GM12872 (cell line): ENCODE results near the gene MOB2.

ENCODE experiments used
- TF ChIP-seq, protein P1 (sequence below): IDR thresholded peaks from 3 replicates; pipeline ENCODE4 v1.5.1; 2011; ENCODE audit warnings: low read depth, mild to moderate bottlenecking, low read length, moderate library complexity; ENCODE audit not compliant: insufficient read depth

Gene MOB2

GRCh38 chr11:1462698-1462975 is 23.9 kb downstream of the MOB2 start:
- TF ChIP-seq, protein P1, sequence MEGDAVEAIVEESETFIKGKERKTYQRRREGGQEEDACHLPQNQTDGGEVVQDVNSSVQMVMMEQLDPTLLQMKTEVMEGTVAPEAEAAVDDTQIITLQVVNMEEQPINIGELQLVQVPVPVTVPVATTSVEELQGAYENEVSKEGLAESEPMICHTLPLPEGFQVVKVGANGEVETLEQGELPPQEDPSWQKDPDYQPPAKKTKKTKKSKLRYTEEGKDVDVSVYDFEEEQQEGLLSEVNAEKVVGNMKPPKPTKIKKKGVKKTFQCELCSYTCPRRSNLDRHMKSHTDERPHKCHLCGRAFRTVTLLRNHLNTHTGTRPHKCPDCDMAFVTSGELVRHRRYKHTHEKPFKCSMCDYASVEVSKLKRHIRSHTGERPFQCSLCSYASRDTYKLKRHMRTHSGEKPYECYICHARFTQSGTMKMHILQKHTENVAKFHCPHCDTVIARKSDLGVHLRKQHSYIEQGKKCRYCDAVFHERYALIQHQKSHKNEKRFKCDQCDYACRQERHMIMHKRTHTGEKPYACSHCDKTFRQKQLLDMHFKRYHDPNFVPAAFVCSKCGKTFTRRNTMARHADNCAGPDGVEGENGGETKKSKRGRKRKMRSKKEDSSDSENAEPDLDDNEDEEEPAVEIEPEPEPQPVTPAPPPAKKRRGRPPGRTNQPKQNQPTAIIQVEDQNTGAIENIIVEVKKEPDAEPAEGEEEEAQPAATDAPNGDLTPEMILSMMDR, result no peak

- TF ChIP-seq, protein P1, result no peak
Observed at GRCh38 chr11:1461826-1462697, 24.5 kb downstream of the MOB2 start.

GRCh38 chr11:1460986-1461825 is 25.4 kb downstream of the MOB2 start:
- TF ChIP-seq, protein P1, result no peak

- TF ChIP-seq, protein P1, result no peak
Observed at GRCh38 chr11:1460396-1460985, 26.1 kb downstream of the MOB2 start.

- TF ChIP-seq, protein P1, result no peak
Observed at GRCh38 chr11:1459764-1460395, 26.7 kb downstream of the MOB2 start.

- TF ChIP-seq, protein P1, result no peak
Observed at GRCh38 chr11:1459219-1459575, 27.4 kb downstream of the MOB2 start.
